ENCODE results near the gene PPP1R3D. TPM values are rescaled to one million over a fixed set of nuclear protein-coding genes. Genes with fewer than 3 reads are reported as not detected.

Gene PPP1R3D
- total and polyA plus RNA-seq, 2 of the 13 experiments (the other 11 are each of a cell fraction or from before 2014, with no cell fraction given), result 1.2 to 3.7 TPM

DNA sequence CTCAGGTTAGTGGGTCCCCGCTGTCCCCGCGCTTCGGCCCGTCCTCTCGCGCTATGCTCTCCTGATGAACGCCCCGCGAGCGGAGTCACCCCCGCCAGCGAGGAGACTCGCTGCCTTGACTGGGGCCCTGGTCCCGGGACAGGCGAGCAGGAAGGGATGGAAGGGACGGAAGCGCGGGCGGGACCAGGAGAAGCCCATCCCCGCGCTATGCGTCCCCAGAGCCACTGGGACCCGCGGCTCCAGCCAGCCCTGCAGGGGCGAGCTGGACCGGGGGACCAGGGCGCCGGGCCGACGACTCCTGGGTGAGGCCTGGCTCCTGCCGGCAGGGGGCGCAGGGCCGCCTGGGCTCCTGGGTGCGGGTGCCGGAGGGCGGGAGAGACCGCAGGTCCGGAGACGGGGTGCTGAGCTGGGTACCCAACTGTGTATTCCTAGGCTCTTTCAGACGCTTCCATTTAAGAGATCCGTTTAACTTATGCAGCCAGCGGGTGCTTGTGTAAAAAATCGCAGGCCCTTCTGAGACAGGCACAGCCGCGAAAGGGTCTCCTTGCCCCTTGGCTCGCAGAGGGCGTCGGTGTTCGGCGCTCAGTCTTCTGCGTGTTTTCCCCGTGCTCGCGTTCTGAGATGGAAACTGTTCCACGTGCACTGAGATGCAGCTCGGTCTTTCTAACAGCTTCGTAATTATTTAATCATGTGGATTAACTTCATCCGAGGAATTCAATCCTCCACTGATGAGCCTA, 6.1 kb downstream of the PPP1R3D start (continued):
- no peak for TF ChIP-seq ZNF549 (CRISPR knock-in tag; IDR thresholded peaks at IDR 0.05)
- peak; percentile 36; the same call in 1 of the 2 replicates for TF ChIP-seq ZNF501 (CRISPR knock-in tag; IDR thresholded peaks at IDR 0.05)
- TF ChIP-seq GABPA (IDR thresholded peaks at IDR 0.05; ENCODE audit: low read depth, low read length), result no peak
- no peak for TF ChIP-seq GABPA (CRISPR knock-in tag; IDR thresholded peaks at IDR 0.05; ENCODE audit: low read depth)
- TF ChIP-seq KMT2B (CRISPR knock-in tag; IDR thresholded peaks at IDR 0.05), result 0 out of 2 replicates have a peak, but pooled peaks have one; percentile 34
- no peak for TF ChIP-seq FOXM1 (CRISPR knock-in tag; IDR thresholded peaks at IDR 0.05)
- no peak for TF ChIP-seq ZNF841 (CRISPR knock-in tag; IDR thresholded peaks at IDR 0.05; ENCODE audit: borderline replicate concordance)
- no peak for TF ChIP-seq SIX4 (CRISPR knock-in tag; IDR thresholded peaks at IDR 0.05)
- TF ChIP-seq NKX3-1 (CRISPR knock-in tag; IDR thresholded peaks at IDR 0.05), result no peak
- TF ChIP-seq ATAD3A (CRISPR knock-in tag; IDR thresholded peaks at IDR 0.05), result no peak
- TF ChIP-seq, protein P1, sequence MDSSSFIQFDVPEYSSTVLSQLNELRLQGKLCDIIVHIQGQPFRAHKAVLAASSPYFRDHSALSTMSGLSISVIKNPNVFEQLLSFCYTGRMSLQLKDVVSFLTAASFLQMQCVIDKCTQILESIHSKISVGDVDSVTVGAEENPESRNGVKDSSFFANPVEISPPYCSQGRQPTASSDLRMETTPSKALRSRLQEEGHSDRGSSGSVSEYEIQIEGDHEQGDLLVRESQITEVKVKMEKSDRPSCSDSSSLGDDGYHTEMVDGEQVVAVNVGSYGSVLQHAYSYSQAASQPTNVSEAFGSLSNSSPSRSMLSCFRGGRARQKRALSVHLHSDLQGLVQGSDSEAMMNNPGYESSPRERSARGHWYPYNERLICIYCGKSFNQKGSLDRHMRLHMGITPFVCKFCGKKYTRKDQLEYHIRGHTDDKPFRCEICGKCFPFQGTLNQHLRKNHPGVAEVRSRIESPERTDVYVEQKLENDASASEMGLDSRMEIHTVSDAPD (CRISPR knock-in tag; IDR thresholded peaks at IDR 0.05), result no peak
- TF ChIP-seq IKZF4 (CRISPR knock-in tag; IDR thresholded peaks at IDR 0.05; ENCODE audit: borderline replicate concordance, low read depth, not compliant biosample characterization), result no peak
- TF ChIP-seq SMARCE1 (IDR thresholded peaks at IDR 0.05; ENCODE audit: borderline replicate concordance), result no peak
- TF ChIP-seq, protein P2, sequence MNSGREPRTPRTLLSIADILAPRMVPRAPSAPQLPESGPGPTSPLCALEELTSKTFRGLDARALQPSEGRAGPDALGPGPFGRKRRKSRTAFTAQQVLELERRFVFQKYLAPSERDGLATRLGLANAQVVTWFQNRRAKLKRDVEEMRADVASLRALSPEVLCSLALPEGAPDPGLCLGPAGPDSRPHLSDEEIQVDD (CRISPR knock-in tag; IDR thresholded peaks at IDR 0.05; ENCODE audit: borderline replicate concordance), result no peak
- TF ChIP-seq NFIB (CRISPR knock-in tag; IDR thresholded peaks at IDR 0.05; ENCODE audit: borderline replicate concordance), result no peak
- no peak for TF ChIP-seq ZNF317 (CRISPR knock-in tag; IDR thresholded peaks at IDR 0.05)
- TF ChIP-seq, protein P3, sequence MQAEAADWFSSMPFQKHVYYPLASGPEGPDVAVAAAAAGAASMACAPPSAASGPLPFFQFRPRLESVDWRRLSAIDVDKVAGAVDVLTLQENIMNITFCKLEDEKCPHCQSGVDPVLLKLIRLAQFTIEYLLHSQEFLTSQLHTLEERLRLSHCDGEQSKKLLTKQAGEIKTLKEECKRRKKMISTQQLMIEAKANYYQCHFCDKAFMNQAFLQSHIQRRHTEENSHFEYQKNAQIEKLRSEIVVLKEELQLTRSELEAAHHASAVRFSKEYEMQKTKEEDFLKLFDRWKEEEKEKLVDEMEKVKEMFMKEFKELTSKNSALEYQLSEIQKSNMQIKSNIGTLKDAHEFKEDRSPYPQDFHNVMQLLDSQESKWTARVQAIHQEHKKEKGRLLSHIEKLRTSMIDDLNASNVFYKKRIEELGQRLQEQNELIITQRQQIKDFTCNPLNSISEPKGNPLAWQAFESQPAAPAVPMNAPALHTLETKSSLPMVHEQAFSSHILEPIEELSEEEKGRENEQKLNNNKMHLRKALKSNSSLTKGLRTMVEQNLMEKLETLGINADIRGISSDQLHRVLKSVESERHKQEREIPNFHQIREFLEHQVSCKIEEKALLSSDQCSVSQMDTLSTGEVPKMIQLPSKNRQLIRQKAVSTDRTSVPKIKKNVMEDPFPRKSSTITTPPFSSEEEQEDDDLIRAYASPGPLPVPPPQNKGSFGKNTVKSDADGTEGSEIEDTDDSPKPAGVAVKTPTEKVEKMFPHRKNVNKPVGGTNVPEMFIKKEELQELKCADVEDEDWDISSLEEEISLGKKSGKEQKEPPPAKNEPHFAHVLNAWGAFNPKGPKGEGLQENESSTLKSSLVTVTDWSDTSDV (CRISPR knock-in tag; IDR thresholded peaks at IDR 0.05), result no peak
- TF ChIP-seq ZNF660 (CRISPR knock-in tag; IDR thresholded peaks at IDR 0.05; ENCODE audit: borderline replicate concordance, low read depth), result no peak
- TF ChIP-seq ZNF839 (CRISPR knock-in tag; IDR thresholded peaks at IDR 0.05; ENCODE audit: borderline replicate concordance), result no peak
- TF ChIP-seq MATR3 (CRISPR knock-in tag; IDR thresholded peaks at IDR 0.05), result no peak
- TF ChIP-seq GLI4 (CRISPR knock-in tag; IDR thresholded peaks at IDR 0.05; ENCODE audit: borderline replicate concordance), result peak; percentile 54; the same call in 1 of the 2 replicates
- TF ChIP-seq, protein P4, sequence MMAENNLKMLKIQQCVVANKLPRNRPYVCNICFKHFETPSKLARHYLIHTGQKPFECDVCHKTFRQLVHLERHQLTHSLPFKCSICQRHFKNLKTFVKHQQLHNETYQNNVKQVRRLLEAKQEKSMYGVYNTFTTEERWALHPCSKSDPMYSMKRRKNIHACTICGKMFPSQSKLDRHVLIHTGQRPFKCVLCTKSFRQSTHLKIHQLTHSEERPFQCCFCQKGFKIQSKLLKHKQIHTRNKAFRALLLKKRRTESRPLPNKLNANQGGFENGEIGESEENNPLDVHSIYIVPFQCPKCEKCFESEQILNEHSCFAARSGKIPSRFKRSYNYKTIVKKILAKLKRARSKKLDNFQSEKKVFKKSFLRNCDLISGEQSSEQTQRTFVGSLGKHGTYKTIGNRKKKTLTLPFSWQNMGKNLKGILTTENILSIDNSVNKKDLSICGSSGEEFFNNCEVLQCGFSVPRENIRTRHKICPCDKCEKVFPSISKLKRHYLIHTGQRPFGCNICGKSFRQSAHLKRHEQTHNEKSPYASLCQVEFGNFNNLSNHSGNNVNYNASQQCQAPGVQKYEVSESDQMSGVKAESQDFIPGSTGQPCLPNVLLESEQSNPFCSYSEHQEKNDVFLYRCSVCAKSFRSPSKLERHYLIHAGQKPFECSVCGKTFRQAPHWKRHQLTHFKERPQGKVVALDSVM (CRISPR knock-in tag; IDR thresholded peaks at IDR 0.05), result no peak
- TF ChIP-seq MYC (CRISPR knock-in tag; IDR thresholded peaks at IDR 0.05; ENCODE audit: borderline replicate concordance), result peak; percentile 32; the same call in 1 of the 2 replicates

Measured in HepG2 (cell line).